ENCODE results near the gene PAF1. TPM values are rescaled to one million over a fixed set of nuclear protein-coding genes. Genes with fewer than 3 reads are reported as not detected.

The PAF1 gene
- 21.3 TPM for total RNA-seq

DNA sequence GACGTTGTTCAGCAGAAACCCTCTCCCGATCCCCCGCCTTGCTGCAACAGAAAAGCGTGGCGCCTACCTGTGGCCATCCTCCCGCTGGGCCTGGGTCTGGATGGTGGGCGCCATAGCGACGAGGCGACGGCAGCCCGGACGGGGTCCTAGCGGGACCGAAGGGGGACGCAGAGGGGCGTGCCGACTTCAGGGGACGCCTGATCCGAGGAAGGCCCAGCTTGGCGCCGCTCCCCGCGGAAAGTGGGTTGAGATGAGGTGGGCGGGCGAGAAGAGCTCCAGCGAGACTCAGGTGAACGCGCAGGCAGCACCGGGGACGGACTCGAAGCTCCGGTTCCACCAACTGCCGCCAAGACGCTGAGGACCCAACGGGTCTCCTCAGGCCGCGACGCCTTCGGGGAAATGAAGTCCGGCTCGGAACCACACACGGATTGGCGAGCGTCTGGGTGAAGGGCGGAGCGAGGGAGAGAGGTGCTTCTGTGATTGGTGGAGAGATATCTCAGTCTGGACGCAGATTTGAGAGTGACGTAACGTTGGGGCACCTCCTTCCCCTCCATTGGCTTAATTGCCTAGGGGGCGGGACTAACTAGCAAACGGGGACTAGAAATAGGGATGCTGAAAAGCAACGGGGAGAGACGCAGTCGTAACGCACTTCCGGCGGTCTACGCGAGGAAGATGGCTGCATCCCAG is at the start of gene PAF1, which contains the start of gene MED29:
TSS of gene PAF1 (minus strand) at position 356 of the 687 bp plus-strand sequence. CDS start at position 114, 242 bp downstream.
TSS of gene MED29 (plus strand) at position 628 of the 687 bp plus-strand sequence. CDS start at position 673, 45 bp downstream.
- ATAC-seq (peak; percentile 94), DNase-seq (ENCODE audit: low spot score) (peak; percentile 97)

DNA sequence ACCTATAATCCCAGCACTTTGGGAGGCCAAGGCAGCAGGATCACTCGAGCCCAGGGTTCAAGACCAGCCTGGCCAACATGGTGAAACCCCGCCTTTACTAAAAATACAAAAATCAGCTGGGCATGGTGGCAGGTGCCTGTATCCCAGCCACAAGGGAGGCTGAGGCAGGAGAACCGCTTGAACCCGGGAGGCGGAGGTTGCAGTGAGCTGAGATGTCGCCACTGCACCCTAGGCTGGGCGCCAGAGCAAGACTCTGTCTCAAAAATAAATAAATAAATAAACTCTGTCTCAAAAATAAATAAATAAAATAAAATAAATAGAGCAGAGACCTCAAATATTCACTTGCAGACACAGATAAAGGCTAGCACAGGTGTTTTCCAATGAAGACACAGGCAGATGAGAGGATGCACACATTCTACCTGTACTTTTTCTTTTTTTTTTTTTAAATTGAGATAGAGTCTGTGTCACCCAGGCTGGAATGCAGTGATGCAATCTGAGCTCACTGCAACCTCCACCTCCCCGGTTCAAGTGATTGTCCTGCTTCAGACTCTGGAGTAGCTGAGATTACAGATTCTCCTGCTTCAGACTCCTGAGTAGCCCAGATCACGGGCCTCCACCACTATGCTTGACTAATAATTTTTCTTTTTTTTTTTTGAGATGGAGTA is 47.5 kb upstream of the PAF1 start:
- DNase-seq (ENCODE audit: low spot score) (no peak), ATAC-seq (no peak)

DNA sequence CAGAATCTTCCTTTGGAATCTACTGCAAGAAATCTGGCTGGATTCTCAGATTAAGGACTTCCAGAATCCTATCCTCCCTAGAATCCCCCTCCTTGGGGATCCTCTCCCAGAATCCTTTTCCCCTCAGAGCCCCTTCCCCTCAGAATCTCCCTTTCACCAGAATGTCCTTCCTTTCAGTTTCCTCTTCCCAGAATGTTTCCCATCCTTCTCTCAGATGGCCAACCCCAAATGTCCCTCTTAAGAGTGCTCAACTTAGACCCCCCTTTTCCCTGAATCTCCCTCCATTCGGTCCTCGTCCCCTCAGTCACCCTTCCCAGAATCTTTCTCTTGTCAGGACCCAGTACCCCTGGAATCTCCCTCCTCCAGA is 45.4 kb upstream of the PAF1 start:
- DNase-seq (ENCODE audit: low spot score) = no peak
- ATAC-seq = no peak

DNA sequence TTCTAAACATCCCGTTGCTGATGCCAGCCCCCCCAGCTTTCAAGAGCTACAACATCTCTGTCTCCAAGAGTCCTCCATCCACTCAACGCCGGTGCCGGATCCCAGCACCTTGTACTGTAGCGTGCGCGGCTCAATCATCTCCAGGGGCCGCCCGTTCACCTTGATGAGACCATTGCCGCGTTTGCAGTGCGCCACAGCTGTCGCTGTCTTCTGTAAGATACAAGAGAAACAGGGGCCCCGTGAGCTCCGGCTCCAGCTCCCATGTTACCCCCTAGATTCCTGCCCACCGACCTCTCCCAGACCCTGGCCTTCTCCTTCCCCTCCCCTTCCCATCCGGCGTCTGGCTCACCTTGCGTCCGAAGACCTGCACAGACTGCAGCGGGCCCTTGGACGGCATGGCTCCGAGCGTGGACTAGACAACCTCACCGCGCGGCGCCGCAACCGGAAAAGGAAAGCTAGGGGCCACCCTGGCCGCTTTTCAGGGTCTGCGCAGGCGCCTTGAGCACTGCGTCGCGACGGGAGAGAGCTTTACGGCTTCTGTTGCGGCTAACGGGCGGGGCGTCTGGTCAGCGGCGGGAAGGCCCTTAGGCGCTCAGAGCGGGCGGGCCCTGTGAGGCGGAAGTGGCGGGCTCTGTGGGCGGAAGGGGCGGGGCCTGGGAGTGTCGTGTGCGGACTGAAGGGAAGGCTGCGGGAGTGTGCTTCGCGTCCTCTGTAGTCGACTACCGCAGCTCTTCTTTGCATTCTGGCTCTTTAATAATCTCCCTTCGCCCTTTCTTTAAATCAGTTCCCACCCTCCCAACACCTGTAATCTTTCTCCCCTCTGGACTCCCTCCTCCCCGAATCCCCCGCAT is 44.8 kb upstream of the PAF1 start, which contains the start of gene RPS16:
TSS of gene RPS16 (minus strand) at position 451 of the 851 bp plus-strand sequence. CDS start at position 397, 54 bp downstream.
- peak; percentile 99 for DNase-seq (ENCODE audit: low spot score)

DNA sequence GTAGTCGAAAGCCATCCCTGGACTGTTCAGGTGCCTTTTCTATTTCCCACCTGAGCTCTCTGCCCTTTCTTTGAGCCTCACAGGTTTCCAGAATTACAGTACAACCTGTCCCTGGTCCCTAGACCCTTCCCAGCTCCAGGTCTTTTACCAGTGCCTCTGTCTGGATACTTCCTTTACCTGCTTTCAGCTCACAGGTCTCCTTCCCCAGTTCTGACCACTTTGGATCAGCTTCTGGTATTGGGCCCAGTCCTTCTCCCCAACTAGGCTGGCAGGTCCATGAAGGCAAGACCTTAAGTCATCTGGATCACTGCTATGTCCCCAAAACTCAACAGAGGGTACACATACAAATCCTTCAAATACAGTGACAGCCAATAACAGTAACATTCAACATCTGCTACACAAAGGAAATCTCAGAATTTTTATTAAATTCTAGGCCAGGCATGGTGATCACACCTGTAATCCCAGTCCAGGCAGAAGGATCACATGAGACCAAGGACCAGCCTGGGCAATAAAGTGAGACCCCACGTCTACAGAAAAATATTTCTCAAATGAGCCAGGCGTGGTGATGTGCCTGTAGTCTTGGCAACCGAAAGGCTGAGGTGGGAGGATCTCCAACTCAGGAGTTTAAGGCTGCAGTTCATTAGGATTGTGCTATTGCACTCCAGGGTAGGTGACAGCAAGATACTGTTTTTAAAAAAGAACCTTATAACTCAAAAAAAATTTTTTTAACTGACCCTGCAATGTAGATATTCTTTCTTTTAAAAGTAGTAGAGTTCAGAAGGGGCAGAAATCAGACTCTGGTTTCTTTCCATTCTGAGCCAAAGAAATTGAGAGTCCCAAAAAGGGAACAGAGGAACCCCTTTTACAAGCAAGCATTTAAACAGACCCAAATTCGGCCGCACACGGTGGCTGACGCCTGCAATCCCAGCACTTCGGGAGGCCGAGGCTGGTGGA is 43.5 kb upstream of the PAF1 start:
- no peak for ATAC-seq
- no peak for DNase-seq (ENCODE audit: low spot score)

More for the DNA sequence above, 44.8 kb upstream of the PAF1 start, which contains the start of gene RPS16:
- ATAC-seq = peak; percentile 98

DNA sequence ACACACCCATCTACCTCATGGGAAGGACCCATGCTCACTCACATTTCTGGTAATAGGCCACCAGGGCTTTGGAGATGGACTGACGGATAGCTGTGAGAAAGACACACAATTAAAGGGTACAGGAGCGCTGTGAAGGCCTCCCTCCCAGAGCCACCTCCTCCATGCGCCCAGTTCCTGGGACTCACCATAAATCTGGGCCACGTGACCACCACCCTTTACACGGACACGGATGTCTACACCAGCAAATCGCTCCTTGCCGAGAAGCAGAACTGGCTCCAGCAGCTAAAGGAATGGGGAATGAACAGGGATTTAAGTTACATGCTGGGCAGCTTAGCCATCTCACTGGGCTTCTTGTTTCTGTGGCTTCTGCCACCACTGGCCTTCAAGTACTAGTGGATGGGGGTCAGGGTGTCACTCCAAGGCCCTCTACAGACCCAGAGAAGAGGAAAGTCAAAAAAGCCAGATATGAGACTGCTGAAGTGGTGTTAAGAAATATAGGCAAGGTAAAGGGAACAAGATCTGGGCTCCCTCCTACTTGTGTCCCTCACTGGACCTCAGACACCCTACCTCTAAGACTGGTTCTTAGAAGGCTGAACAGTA is 42.7 kb upstream of the PAF1 start:
- DNase-seq (ENCODE audit: low spot score) (no peak), ATAC-seq (no peak)

DNA sequence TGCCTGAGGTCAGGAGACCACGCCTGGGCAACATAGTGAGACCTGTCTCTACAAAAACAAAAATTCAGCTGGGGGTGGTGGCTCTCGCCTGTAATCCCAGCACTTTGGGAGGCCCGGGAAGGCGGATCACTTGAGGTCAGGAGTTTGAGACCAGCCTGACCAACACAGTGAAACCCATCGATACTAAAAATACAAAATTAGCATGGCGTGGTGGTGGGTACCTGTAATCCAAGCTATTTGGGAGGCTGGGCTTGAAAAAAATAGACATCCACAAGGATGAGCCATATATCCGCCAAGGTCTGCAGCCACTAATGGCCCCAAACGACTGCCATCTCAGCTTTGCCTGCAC is 41.7 kb upstream of the PAF1 start:
- DNase-seq (ENCODE audit: low spot score) = no peak

DNA sequence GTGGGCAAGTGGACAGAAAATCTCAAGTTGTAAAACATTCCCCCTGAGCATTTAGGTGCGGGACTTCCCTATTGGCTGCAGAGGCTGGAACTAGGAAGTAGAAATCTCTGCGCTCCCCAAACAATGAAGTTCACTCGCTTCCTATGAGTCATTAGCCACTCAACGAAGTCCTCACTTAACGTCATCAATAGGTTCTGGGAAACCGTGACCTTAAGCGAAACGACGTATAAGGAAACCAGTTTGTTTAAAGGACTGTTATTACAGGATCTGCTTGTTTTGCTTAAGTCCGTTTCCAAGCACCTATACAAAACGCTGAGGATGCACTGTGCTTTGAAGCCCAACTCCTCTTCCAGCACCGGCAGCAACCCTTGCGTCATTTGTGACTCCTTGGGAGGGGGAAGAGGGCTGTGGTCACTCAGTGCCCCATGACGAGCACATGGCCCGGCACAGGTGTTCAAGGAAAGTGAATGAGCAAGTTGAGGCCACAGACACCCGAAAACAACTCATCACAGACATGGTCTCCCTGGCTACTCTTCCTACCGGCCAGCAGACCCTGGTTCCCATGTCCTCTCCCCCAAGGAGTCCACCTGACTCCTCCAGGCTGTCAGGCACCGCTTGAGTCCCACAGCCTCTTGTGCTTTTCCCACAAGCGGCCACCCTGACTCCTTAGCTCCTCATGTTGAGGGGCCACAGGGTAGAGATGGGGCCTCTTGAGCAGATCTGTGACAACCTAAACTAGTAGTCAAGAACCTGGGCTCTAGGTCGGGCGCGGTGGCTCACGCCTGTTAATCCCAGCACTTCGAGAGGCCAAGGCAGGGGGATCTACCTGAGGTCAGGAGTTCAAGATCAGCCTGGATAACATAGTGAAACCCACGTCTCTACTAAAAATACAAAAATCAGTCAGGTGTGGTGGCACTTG is 40.0 kb upstream of the PAF1 start:
- peak; percentile 35 for ATAC-seq

More for the DNA sequence above, 41.7 kb upstream of the PAF1 start:
- ATAC-seq = no peak

DNA sequence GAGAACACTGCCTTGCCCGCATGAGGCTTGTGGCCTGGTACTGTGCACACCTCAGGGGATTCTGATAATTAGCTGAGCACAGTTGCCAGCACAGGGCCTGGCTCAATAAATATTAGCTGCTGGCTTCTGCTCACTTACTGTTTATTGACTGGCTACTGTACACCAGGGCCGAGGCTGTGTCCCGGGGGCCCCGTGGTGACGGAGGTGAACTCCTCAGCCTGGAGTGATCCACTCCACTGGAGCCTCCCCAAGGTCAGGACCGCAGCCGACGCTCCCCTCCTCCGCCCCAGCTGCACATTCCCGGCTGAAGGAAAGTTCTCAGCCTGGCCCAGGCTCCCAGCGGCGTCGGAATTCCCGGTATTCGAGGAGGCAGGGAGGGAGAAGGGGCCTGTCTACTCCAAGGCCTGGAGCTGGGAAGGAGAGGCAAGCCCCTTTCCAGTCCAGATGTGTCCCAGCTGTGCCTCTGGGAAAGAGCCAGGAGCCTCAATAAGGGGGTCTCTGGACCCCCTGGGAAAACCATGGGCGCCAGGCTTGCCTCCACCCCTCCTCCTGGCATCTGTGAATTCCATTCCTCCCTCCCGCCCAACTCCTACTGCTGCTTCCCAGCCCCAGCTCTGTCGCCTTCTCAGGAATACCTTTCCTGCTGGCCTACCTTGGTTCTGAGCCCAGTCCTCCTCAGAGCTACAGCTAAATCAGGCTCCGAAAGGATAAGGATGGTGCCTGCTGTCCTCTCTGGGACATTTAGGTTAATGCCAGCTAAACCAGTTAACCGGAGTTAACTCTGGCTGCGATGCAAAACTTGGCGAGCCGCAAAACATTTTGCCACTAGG is 37.6 kb upstream of the PAF1 start:
- ATAC-seq (peak; percentile 42), DNase-seq (ENCODE audit: low spot score) (no peak)

More for the DNA sequence above, 40.0 kb upstream of the PAF1 start:
- no peak for DNase-seq (ENCODE audit: low spot score)

DNA sequence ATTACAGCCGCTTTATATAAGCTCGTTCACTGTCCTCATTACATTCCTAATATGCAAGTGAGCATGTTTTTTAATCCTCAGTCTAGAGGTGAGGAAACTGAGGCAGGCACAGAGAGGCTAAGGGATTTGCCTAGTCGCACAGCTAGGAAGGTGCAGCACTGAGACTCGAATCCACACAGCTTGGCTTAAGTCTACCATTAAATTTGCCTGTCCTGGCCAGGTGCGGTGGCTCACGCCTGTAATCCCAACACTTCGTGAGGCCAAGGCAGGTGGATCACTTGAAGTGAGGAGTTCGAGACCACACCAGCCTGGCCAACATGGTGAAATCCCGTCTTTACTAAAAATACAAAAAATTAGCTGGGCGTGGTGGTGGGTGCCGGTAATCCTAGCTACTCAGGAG is 36.8 kb upstream of the PAF1 start:
- DNase-seq (ENCODE audit: low spot score) (no peak), ATAC-seq (no peak)

DNA sequence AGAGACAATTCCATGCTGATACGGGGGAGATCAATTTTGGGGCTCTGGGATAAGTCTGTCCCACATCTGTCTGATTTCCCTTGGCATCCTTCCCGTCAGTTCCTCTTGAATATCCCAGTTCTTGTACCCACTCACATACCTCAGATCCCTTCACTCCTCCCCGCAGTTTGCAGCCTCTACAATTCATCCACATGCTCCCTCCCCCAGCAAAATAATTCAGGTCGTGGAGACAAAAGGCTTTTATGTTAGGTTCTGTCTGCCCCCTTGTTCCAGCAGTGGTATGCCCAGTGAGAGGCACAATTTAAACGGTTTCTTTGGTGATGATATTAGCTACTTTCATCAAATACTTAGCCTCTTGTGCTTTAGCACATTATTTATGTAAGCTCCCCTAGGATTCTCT is 35.3 kb upstream of the PAF1 start:
- DNase-seq (ENCODE audit: low spot score) (no peak), ATAC-seq (no peak)

DNA sequence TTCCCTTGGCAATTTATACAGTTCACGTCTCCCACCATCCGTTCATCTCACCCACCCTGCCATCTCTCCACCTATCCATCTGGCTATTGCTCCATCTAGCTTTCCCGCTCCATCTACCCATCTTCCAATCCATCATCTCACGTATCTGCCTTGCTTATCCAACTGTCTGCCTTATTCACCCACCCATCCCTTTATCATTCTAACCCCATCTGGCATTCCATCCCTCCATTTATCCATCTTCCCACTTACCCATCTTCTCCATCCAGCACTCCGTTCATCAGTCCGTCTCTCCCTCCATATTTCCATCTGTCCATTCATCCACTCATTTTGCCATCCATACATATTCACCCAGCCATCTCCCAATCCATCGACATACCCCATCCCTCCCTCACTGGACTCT is 34.8 kb upstream of the PAF1 start:
- no peak for ATAC-seq

DNA sequence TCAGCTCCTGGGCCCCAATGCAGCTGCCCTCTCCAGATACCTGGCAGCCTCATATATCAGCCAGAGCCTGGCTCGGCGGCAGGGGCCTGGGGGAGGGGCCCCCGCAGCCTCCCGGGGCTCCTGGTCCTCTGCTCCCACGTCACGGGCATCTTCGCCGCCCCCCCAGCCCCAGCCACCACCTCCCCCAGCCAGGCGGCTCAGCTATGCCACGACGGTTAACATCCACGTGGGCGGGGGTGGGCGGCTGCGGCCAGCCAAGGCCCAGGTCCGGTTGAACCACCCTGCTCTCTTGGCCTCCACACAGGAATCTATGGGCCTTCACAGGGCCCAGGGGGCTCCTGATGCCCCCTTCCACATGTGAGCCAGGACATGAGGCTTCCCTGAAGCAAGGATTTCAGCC is 34.0 kb upstream of the PAF1 start:
- DNase-seq (ENCODE audit: low spot score) (no peak), ATAC-seq (no peak)

More for the DNA sequence above, 34.8 kb upstream of the PAF1 start:
- no peak for DNase-seq (ENCODE audit: low spot score)

DNA sequence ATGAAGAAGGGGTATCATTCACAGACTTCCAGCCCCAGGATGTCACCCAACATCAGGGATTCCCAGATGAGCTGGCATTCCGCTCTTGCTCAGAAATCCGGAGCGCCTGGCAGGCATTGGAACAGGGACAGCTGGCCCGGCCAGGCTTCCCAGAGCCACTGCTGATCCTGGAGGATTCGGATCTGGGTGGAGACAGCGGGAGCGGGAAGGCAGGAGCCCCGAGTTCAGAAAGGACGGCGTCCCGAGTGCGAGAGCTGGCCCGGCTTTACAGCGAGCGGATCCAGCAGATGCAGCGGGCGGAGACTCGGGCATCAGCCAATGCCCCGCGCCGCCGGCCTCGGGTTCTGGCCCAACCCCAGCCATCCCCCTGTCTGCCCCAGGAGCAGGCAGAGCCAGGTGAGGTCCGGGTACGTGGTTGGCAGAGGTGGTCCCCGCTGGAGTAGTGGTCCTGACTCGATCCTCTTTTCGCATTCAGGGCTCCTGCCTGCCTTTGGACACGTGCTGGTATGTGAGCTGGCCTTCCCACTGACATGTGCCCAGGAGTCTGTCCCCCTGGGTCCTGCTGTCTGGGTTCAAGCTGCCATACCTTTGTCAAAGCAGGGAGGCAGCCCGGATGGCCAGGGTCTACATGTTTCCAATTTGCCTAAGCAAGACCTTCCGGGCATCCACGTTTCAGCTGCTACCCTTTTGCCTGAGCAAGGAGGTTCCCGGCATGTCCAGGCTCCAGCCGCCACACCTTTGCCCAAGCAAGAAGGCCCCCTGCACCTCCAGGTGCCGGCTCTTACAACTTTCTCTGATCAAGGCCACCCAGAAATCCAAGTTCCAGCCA is 32.6 kb upstream of the PAF1 start:
- DNase-seq (ENCODE audit: low spot score) (no peak), ATAC-seq (no peak)

DNA sequence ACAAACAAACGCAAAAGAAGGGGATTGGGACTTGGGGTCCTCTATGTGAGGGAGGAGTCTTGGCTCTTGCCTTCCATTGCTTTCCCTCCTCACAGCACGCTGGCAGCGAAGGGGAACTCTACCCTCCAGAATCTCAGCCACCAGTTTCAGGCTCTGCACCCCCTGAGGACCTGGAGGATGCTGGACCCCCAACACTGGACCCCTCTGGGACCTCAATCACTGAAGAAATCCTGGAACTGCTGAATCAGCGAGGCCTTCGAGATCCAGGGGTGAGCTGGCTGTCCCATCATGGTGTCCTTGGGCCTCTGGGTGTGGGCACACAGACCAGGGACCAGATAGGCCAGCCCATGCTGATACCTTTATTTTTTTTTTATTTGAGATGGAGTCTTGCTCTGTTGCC is 31.1 kb upstream of the PAF1 start:
- ATAC-seq (no peak), DNase-seq (ENCODE audit: low spot score) (no peak)

DNA sequence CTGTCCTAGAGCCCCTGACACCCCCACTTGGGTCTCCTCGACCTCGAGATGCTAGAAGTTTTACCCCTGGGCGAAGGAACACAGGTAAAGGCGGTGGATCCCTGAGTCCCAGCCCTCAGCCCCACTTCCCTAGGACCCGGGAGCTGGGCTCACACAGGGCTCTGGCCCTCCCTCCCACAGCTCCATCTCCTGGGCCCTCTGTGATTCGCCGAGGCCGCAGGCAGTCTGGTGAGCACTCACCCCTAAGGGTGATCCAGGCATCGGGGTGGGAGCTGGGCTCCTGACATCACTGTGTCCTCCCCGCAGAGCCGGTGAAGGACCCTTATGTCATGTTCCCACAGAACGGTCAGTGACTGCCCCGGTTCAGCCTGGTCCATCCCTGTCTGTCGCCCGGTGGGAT is 29.9 kb upstream of the PAF1 start:
- ATAC-seq (no peak), DNase-seq (ENCODE audit: low spot score) (no peak)

DNA sequence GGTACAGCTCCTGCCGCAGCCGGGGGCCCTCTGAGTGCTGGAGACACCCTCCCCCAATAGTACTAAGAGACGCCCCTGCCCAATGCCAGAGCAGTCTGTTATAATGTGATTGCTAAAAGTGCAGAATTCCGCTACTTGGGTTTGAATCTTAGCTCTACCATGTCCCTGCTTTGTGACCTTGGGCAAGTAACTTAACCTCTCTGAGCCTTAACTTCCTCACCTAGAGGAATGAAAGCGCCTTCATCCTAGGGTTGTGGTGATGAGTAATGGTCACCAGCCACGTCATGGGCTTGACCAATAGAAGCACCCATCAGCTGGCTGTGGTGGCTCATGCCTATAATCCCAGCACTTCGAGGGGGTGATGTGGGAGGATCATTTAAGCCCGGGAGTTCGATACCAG is 28.1 kb upstream of the PAF1 start:
- ATAC-seq (no peak), DNase-seq (ENCODE audit: low spot score) (no peak)
